ENCODE measurements around the gene COG3. TPM values are rescaled to one million over a fixed set of nuclear protein-coding genes. Genes with fewer than 3 reads are reported as not detected.

Gene COG3
- polyA plus RNA-seq, 1 donor, result 24.7 TPM

- Histone ChIP-seq H3K27ac (ENCODE audit: low read length) (no peak overlapping the region), H3K36me3 (ENCODE audit: control insufficient read depth, insufficient read depth, low read length) (no peaks in the 10 kb centered on the region), H3K4me1 (ENCODE audit: control insufficient read depth, insufficient read depth, low read length) (no peaks in the 10 kb centered on the region), H3K9me3 (ENCODE audit: control insufficient read depth, low read depth, low read length) (no peaks in the 10 kb centered on the region), H3K4me3 (ENCODE audit: low read length) (no peak overlapping the region), H3K27me3 (ENCODE audit: control insufficient read depth, insufficient read depth, low read length) (no peaks in the 10 kb centered on the region)
- no CpG with 5 or more reads among the region's 16 CpGs for WGBS (ENCODE audit: insufficient coverage, low lambda C conversion rate)
- DNase-seq, result no peak
These were observed 110.5 kb downstream of the COG3 start for GRCh38 chr13:45575146-45575829.

GRCh38 chr13:45575830-45576180, 111.1 kb downstream of the COG3 start:
- Histone ChIP-seq H3K4me3 (ENCODE audit: low read length) (no peak overlapping the region), H3K27ac (ENCODE audit: low read length) (no peak overlapping the region), H3K36me3 (ENCODE audit: control insufficient read depth, insufficient read depth, low read length) (no peaks in the 10 kb centered on the region), H3K27me3 (ENCODE audit: control insufficient read depth, insufficient read depth, low read length) (no peaks in the 10 kb centered on the region), H3K9me3 (ENCODE audit: control insufficient read depth, low read depth, low read length) (no peaks in the 10 kb centered on the region), H3K4me1 (ENCODE audit: control insufficient read depth, insufficient read depth, low read length) (no peaks in the 10 kb centered on the region)
- DNase-seq, result no peak
- no CpG with 5 or more reads among the region's 1 CpG for WGBS (ENCODE audit: insufficient coverage, low lambda C conversion rate)

GRCh38 chr13:45576466-45576865, 111.7 kb downstream of the COG3 start:
- Histone ChIP-seq H3K27me3 (ENCODE audit: control insufficient read depth, insufficient read depth, low read length) (no peaks in the 10 kb centered on the region), H3K4me1 (ENCODE audit: control insufficient read depth, insufficient read depth, low read length) (no peaks in the 10 kb centered on the region), H3K36me3 (ENCODE audit: control insufficient read depth, insufficient read depth, low read length) (no peaks in the 10 kb centered on the region), H3K27ac (ENCODE audit: low read length) (no peak overlapping the region), H3K9me3 (ENCODE audit: control insufficient read depth, low read depth, low read length) (no peaks in the 10 kb centered on the region), H3K4me3 (ENCODE audit: low read length) (no peak overlapping the region)
- DNase-seq, result no peak
- WGBS (ENCODE audit: insufficient coverage, low lambda C conversion rate), result 100% methylated on average over 1 of the region's 4 CpGs

- H3K4me3 ChIP-seq (ENCODE audit: low read length), result no peak overlapping the region
- no peaks in the 10 kb centered on the region for H3K27me3 ChIP-seq (ENCODE audit: control insufficient read depth, insufficient read depth, low read length)
- H3K4me1 ChIP-seq (ENCODE audit: control insufficient read depth, insufficient read depth, low read length), result no peaks in the 10 kb centered on the region
- no peak for DNase-seq
- no peaks in the 10 kb centered on the region for H3K9me3 ChIP-seq (ENCODE audit: control insufficient read depth, low read depth, low read length)
- no peak overlapping the region for H3K27ac ChIP-seq (ENCODE audit: low read length)
- no peaks in the 10 kb centered on the region for H3K36me3 ChIP-seq (ENCODE audit: control insufficient read depth, insufficient read depth, low read length)
- 83% methylated on average over 1 of the region's 3 CpGs for WGBS (ENCODE audit: insufficient coverage, low lambda C conversion rate)
These were observed 117.8 kb downstream of the COG3 start for GRCh38 chr13:45582408-45583076.

- Histone ChIP-seq H3K4me3 (ENCODE audit: low read length) (no peak overlapping the region), H3K9me3 (ENCODE audit: control insufficient read depth, low read depth, low read length) (no peaks in the 10 kb centered on the region), H3K4me1 (ENCODE audit: control insufficient read depth, insufficient read depth, low read length) (no peaks in the 10 kb centered on the region), H3K27me3 (ENCODE audit: control insufficient read depth, insufficient read depth, low read length) (no peaks in the 10 kb centered on the region), H3K27ac (ENCODE audit: low read length) (no peak overlapping the region), H3K36me3 (ENCODE audit: control insufficient read depth, insufficient read depth, low read length) (no peaks in the 10 kb centered on the region)
- WGBS (ENCODE audit: insufficient coverage, low lambda C conversion rate), result no CpG with 5 or more reads among the region's 6 CpGs
- no peak for DNase-seq
These were observed 120.1 kb downstream of the COG3 start for GRCh38 chr13:45584816-45585215.

Other genes starting within 250 kb of the COG3 start
- 9,736 TPM for gene TPT1, start 123.8 kb upstream of the COG3 start, polyA plus RNA-seq
- 5.3 TPM for gene SLC25A30, start 46.6 kb upstream of the COG3 start, polyA plus RNA-seq
- gene ERICH6B, start 150.8 kb downstream of the COG3 start, polyA plus RNA-seq, result 2.1 TPM
- not detected for gene CBY2, start 237.4 kb downstream of the COG3 start, polyA plus RNA-seq